Liver (tissue), 9 donors: Measurements from ENCODE around the gene CEACAM7. TPM values are rescaled to one million over a fixed set of nuclear protein-coding genes. Genes with fewer than 3 reads are reported as not detected.

ENCODE experiments used
- DNase-seq: peaks from one replicate; pipeline ENCODE4 v3.0.0-alpha.2; 2017; ENCODE audit warnings: low spot score
- H3K27ac ChIP-seq, 2 donors: one replicate each; pipeline ENCODE4 v1.7.0; 2013; ENCODE audit warnings: inconsistent platforms in 2 of 2, low read length in 2 of 2, control low read depth in 1 of 2, low read depth in 1 of 2, mild to moderate bottlenecking in 1 of 2
- H3K27me3 ChIP-seq, 4 donors: one replicate each; pipeline versions ENCODE4 v1.6.1 to v1.7.0; 2013; ENCODE audit warnings: low read length in 3 of 4, inconsistent platforms in 1 of 4, mild to moderate bottlenecking in 1 of 4, moderate library complexity in 1 of 4; ENCODE audit not compliant: control insufficient read depth in 4 of 4, insufficient read depth in 4 of 4
- H3K36me3 ChIP-seq, 4 donors: one replicate each; pipeline versions ENCODE4 v1.6.1 to v1.7.0; 2013; ENCODE audit warnings: low read length in 3 of 4, mild to moderate bottlenecking in 3 of 4, low read depth in 1 of 4, moderate library complexity in 1 of 4; ENCODE audit not compliant: control insufficient read depth in 4 of 4, insufficient read depth in 3 of 4
- H3K4me1 ChIP-seq, 4 donors: one replicate each; pipeline versions ENCODE4 v1.6.1 to v1.7.0; 2013; ENCODE audit warnings: low read length in 3 of 4, mild to moderate bottlenecking in 3 of 4, moderate library complexity in 1 of 4; ENCODE audit not compliant: control insufficient read depth in 4 of 4, insufficient read depth in 4 of 4
- H3K4me3 ChIP-seq, 3 donors: one replicate each; pipeline versions ENCODE4 v1.6.1 to v1.7.0; 2013; ENCODE audit warnings: low read length in 3 of 3, control low read depth in 1 of 3, low read depth in 1 of 3, mild to moderate bottlenecking in 1 of 3
- H3K9ac ChIP-seq, 2 donors: one replicate each; pipeline ENCODE4 v1.7.0; 2013; ENCODE audit warnings: low read length in 2 of 2, mild to moderate bottlenecking in 2 of 2, moderate library complexity in 2 of 2, control low read depth in 1 of 2, low read depth in 1 of 2
- H3K9me3 ChIP-seq, 4 donors: one replicate each; pipeline versions ENCODE4 v1.6.1 to v1.7.0; 2013; ENCODE audit warnings: low read length in 3 of 4; ENCODE audit not compliant: control insufficient read depth in 4 of 4
- EGR1 ChIP-seq, 2 donors: IDR thresholded peaks; 2 replicates each; pipeline ENCODE4 v1.6.1; 2016 to 2018; ENCODE audit warnings: antibody characterized with exemption in 2 of 2, low read depth in 2 of 2
- FOXA1 ChIP-seq: IDR thresholded peaks from 2 replicates; pipeline ENCODE4 v1.6.1; 2016; ENCODE audit warnings: antibody characterized with exemption
- FOXA2 ChIP-seq: IDR thresholded peaks from 2 replicates; pipeline ENCODE4 v1.6.1; 2016; ENCODE audit warnings: antibody characterized with exemption
- GABPA ChIP-seq, 2 donors: IDR thresholded peaks in 1 of 2; conservative IDR thresholded peaks in 1 of 2; 2 replicates each; pipeline ENCODE4 v1.6.1; 2016; ENCODE audit warnings: antibody characterized with exemption in 2 of 2, mild to moderate bottlenecking in 1 of 2, moderate library complexity in 1 of 2
- HNF4A ChIP-seq, 2 donors: conservative IDR thresholded peaks; 2 replicates each; pipeline ENCODE4 v1.6.1; 2016; ENCODE audit warnings: antibody characterized with exemption in 2 of 2, mild to moderate bottlenecking in 2 of 2
- HNF4G ChIP-seq: IDR thresholded peaks from 2 replicates; pipeline ENCODE4 v1.6.1; 2016; ENCODE audit warnings: antibody characterized with exemption
- JUND ChIP-seq, 2 donors: IDR thresholded peaks; 2 replicates each; pipeline ENCODE4 v1.6.1; 2016; ENCODE audit warnings: antibody characterized with exemption in 2 of 2
- TAF1 ChIP-seq: conservative IDR thresholded peaks from 2 replicates; pipeline ENCODE4 v1.6.1; 2016; ENCODE audit warnings: antibody characterized with exemption, mild to moderate bottlenecking
- YY1 ChIP-seq: IDR thresholded peaks from 2 replicates; pipeline ENCODE4 v1.6.1; 2016; ENCODE audit warnings: antibody characterized with exemption, mild to moderate bottlenecking
- WGBS: extraction: QIAGEN DNeasy Blood & Tissue Kit; methylation state at CpG from one replicate; pipeline ENCODE4 v1.1.7; 2013; 5-methylcytosine and 5-hydroxymethylcytosine counted together
- polyA plus RNA-seq, 2 donors: library from polyadenylated mRNA; stranded (reverse) in 1 of 2; unstranded in 1 of 2; fragments of 200-250 nt in 1 of 2; fragments of >200 nt in 1 of 2; fragmentation: Nextera tagmentation in 1 of 2; extraction: Ambion mirVana in 1 of 2; gene quantifications; one replicate each; pipeline versions ENCODE4 v1.2.1 to v1.2.3, GENCODE V29; 2013 to 2015
- total RNA-seq, 2 donors: library from RNA; depleted of rRNA; stranded (reverse); fragments of >200 nt; gene quantifications; one replicate each; pipeline ENCODE4 v1.2.3, GENCODE V29; 2014
- TF ChIP-seq, protein P1 (sequence below): IDR thresholded peaks from 2 replicates; pipeline ENCODE4 v1.6.1; 2016; ENCODE audit warnings: antibody characterized with exemption, mild to moderate bottlenecking
- TF ChIP-seq, protein P2 (sequence below): IDR thresholded peaks from 2 replicates; pipeline ENCODE4 v1.6.1; 2016; ENCODE audit warnings: antibody characterized with exemption
- TF ChIP-seq, protein P3 (sequence below): fragments of 150-350 bp; IDR thresholded peaks from 2 replicates; pipeline ENCODE4 v1.5.1; 2017; ENCODE audit warnings: improper control_type of control experiment, low read depth, low read length; ENCODE audit not compliant: missing input control
- donor health status: healthy.
- donor health status: healthy.
- donor health status: healthy.
- donor health status: healthy.
- donor health status: healthy.

Gene CEACAM7
- total and polyA plus RNA-seq, 4 donors, result 0.03 TPM; not detected in 3

DNA sequence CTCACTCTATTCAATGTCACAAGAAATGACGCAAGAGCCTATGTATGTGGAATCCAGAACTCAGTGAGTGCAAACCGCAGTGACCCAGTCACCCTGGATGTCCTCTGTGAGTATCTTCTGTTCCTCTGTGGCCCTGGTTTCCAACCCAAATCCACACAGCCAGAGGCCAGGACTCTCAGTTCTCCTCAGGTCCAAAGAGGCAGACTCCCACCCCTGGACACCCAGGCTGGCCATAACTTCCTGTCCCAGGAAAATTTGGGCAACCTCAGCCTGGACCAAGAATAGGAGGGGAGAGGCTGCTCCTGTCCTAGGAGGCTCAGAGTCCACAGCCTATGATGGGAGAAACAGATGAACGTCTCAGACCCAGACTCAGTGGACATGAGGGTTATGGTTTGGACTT lies 32.0 kb upstream of the CEACAM7 start (continued):
- TF ChIP-seq, protein P1, sequence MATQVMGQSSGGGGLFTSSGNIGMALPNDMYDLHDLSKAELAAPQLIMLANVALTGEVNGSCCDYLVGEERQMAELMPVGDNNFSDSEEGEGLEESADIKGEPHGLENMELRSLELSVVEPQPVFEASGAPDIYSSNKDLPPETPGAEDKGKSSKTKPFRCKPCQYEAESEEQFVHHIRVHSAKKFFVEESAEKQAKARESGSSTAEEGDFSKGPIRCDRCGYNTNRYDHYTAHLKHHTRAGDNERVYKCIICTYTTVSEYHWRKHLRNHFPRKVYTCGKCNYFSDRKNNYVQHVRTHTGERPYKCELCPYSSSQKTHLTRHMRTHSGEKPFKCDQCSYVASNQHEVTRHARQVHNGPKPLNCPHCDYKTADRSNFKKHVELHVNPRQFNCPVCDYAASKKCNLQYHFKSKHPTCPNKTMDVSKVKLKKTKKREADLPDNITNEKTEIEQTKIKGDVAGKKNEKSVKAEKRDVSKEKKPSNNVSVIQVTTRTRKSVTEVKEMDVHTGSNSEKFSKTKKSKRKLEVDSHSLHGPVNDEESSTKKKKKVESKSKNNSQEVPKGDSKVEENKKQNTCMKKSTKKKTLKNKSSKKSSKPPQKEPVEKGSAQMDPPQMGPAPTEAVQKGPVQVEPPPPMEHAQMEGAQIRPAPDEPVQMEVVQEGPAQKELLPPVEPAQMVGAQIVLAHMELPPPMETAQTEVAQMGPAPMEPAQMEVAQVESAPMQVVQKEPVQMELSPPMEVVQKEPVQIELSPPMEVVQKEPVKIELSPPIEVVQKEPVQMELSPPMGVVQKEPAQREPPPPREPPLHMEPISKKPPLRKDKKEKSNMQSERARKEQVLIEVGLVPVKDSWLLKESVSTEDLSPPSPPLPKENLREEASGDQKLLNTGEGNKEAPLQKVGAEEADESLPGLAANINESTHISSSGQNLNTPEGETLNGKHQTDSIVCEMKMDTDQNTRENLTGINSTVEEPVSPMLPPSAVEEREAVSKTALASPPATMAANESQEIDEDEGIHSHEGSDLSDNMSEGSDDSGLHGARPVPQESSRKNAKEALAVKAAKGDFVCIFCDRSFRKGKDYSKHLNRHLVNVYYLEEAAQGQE, result no peak
- TF ChIP-seq EGR1 (IDR thresholded peaks at IDR 0.05; ENCODE audit: low read depth in 2 of 2) (no peak), YY1 (no peak)

GRCh38 chr19:41718761-41719160 lies 30.7 kb upstream of the CEACAM7 start:
- no peaks in the 10 kb centered on the region for H3K36me3 ChIP-seq
- no peak overlapping the region for H3K9ac ChIP-seq
- no peaks in the 10 kb centered on the region for H3K4me1 ChIP-seq
- H3K27ac ChIP-seq, result no peak overlapping the region
- WGBS, result 64% methylated on average over 6 of the region's 6 CpGs
- H3K4me3 ChIP-seq, result no peak overlapping the region
- H3K27me3 ChIP-seq, result peaks cover 0 to 8% (median 0%) of the 10 kb centered on the region in 4 donors
- H3K9me3 ChIP-seq, result no peaks in the 10 kb centered on the region
- no peak for DNase-seq
- no peak for TF ChIP-seq FOXA2
- no peak for TF ChIP-seq HNF4A (conservative IDR thresholded peaks at IDR 0.05)
- TF ChIP-seq EGR1 (IDR thresholded peaks at IDR 0.05; ENCODE audit: low read depth in 2 of 2), result no peak
- TF ChIP-seq, protein P2, sequence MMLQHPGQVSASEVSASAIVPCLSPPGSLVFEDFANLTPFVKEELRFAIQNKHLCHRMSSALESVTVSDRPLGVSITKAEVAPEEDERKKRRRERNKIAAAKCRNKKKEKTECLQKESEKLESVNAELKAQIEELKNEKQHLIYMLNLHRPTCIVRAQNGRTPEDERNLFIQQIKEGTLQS, result no peak
- no peak for TF ChIP-seq GABPA (IDR thresholded peaks at IDR 0.05 in 1 of 2, conservative IDR thresholded peaks at IDR 0.05 in 1 of 2)
- TF ChIP-seq, protein P1, result no peak
- no peak for TF ChIP-seq HNF4G
- TF ChIP-seq FOXA1, result no peak
- no peak for TF ChIP-seq JUND (IDR thresholded peaks at IDR 0.05)
- TF ChIP-seq TAF1, result no peak
- TF ChIP-seq, protein P3, sequence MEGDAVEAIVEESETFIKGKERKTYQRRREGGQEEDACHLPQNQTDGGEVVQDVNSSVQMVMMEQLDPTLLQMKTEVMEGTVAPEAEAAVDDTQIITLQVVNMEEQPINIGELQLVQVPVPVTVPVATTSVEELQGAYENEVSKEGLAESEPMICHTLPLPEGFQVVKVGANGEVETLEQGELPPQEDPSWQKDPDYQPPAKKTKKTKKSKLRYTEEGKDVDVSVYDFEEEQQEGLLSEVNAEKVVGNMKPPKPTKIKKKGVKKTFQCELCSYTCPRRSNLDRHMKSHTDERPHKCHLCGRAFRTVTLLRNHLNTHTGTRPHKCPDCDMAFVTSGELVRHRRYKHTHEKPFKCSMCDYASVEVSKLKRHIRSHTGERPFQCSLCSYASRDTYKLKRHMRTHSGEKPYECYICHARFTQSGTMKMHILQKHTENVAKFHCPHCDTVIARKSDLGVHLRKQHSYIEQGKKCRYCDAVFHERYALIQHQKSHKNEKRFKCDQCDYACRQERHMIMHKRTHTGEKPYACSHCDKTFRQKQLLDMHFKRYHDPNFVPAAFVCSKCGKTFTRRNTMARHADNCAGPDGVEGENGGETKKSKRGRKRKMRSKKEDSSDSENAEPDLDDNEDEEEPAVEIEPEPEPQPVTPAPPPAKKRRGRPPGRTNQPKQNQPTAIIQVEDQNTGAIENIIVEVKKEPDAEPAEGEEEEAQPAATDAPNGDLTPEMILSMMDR, result no peak
